Mesodermal cell (in vitro differentiated cells): ENCODE measurements around the gene CIPC.

ENCODE experiments used
- H3K27ac ChIP-seq: 2 replicates; pipeline ENCODE4 v1.7.0; 2013; ENCODE audit warnings: mild to moderate bottlenecking, low read depth, low read length, moderate library complexity; ENCODE audit not compliant: severe bottlenecking
- H3K36me3 ChIP-seq: 2 replicates; pipeline ENCODE4 v1.7.1; 2013; ENCODE audit warnings: mild to moderate bottlenecking, low read length, moderate library complexity; ENCODE audit not compliant: control insufficient read depth, insufficient read depth
- H3K4me1 ChIP-seq: one replicate; pipeline ENCODE4 v1.7.1; 2013; ENCODE audit warnings: mild to moderate bottlenecking, low read length; ENCODE audit not compliant: insufficient read depth, control insufficient read depth, poor library complexity, severe bottlenecking
- H3K4me3 ChIP-seq: 2 replicates; pipeline ENCODE4 v1.7.0; 2013; ENCODE audit warnings: low read length, control low read depth, mild to moderate bottlenecking; ENCODE audit not compliant: insufficient read depth, poor library complexity, severe bottlenecking; ENCODE audit errors: extremely low read depth
- H3K9me3 ChIP-seq: 2 replicates; pipeline ENCODE4 v1.7.1; 2013; ENCODE audit warnings: mild to moderate bottlenecking, low read length, moderate library complexity; ENCODE audit not compliant: control insufficient read depth
- WGBS, 2 experiments: methylation state at CpG; one replicate each; pipeline ENCODE4 v1.1.5; 2013; ENCODE audit warnings: missing lambda C conversion rate in 2 of 2; ENCODE audit not compliant: insufficient coverage in 2 of 2; 5-methylcytosine and 5-hydroxymethylcytosine counted together

The CIPC gene

GRCh38 chr14:77088219-77088618 lies 9.8 kb upstream of the CIPC start:
- peaks cover 17% of the 10 kb centered on the region for H3K4me1 ChIP-seq
- WGBS, 2 experiments, result 50 to 54% methylated on average over 2 to 3 of the region's 5 CpGs
- H3K9me3 ChIP-seq, result peaks cover 10% of the 10 kb centered on the region
- H3K4me3 ChIP-seq, result no peak overlapping the region
- H3K27ac ChIP-seq, result no peak overlapping the region
- no peaks in the 10 kb centered on the region for H3K36me3 ChIP-seq

- H3K4me1 ChIP-seq, result peaks cover 15% of the 10 kb centered on the region
- no peak overlapping the region for H3K27ac ChIP-seq
- 82 to 85% methylated on average over 2 of the region's 2 CpGs for WGBS, 2 experiments
- H3K4me3 ChIP-seq, result no peak overlapping the region
- no peaks in the 10 kb centered on the region for H3K36me3 ChIP-seq
- peaks cover 10% of the 10 kb centered on the region for H3K9me3 ChIP-seq
Measured at GRCh38 chr14:77088645-77089044, 9.4 kb upstream of the CIPC start.

- H3K27ac ChIP-seq, result no peak overlapping the region
- no peak overlapping the region for H3K4me3 ChIP-seq
- H3K4me1 ChIP-seq, result no peaks in the 10 kb centered on the region
- H3K36me3 ChIP-seq, result no peaks in the 10 kb centered on the region
- H3K9me3 ChIP-seq, result peaks cover 10% of the 10 kb centered on the region
Measured at GRCh38 chr14:77091518-77091917, 6.5 kb upstream of the CIPC start.

- WGBS, 2 experiments, result 94 to 100% methylated on average over 1 to 2 of the region's 3 CpGs
- Histone ChIP-seq H3K4me1 (peaks cover 5% of the 10 kb centered on the region), H3K9me3 (peaks cover 10% of the 10 kb centered on the region), H3K4me3 (no peak overlapping the region), H3K27ac (no peak overlapping the region), H3K36me3 (no peaks in the 10 kb centered on the region)
Measured at GRCh38 chr14:77092676-77093075, 5.4 kb upstream of the CIPC start.

GRCh38 chr14:77094672-77095284 lies 3.3 kb upstream of the CIPC start:
- H3K4me1 ChIP-seq, result peaks cover 12% of the 10 kb centered on the region
- WGBS, 2 experiments, result 0% methylated on average over 1 to 2 of the region's 8 CpGs
- H3K9me3 ChIP-seq, result peaks cover 10% of the 10 kb centered on the region
- no peaks in the 10 kb centered on the region for H3K36me3 ChIP-seq
- no peak overlapping the region for H3K27ac ChIP-seq
- no peak overlapping the region for H3K4me3 ChIP-seq

GRCh38 chr14:77097006-77097699 lies 905 bp upstream of the CIPC start:
- H3K4me1 ChIP-seq, result peaks cover 19% of the 10 kb centered on the region
- 12 to 13% methylated on average over 19 to 20 of the region's 20 CpGs for WGBS, 2 experiments
- no peaks in the 10 kb centered on the region for H3K36me3 ChIP-seq
- peak overlapping the region; percentile 82 for H3K4me3 ChIP-seq
- H3K9me3 ChIP-seq, result no peaks in the 10 kb centered on the region
- H3K27ac ChIP-seq, result peak overlapping the region; percentile 95

GRCh38 chr14:77098529-77099353 lies 683 bp downstream of the CIPC start:
- no peaks in the 10 kb centered on the region for H3K36me3 ChIP-seq
- H3K9me3 ChIP-seq, result no peaks in the 10 kb centered on the region
- H3K4me1 ChIP-seq, result peaks cover 19% of the 10 kb centered on the region
- 16 to 20% methylated on average over 18 to 21 of the region's 23 CpGs for WGBS, 2 experiments
- H3K4me3 ChIP-seq, result peak overlapping the region; percentile 82
- peak overlapping the region; percentile 81 for H3K27ac ChIP-seq

- H3K4me1 ChIP-seq, result peaks cover 20% of the 10 kb centered on the region
- H3K36me3 ChIP-seq, result no peaks in the 10 kb centered on the region
- H3K27ac ChIP-seq, result no peak overlapping the region
- peak overlapping the region; percentile 82 for H3K4me3 ChIP-seq
- no peaks in the 10 kb centered on the region for H3K9me3 ChIP-seq
- 63 to 84% methylated on average over 2 to 6 of the region's 7 CpGs for WGBS, 2 experiments
Measured at GRCh38 chr14:77099425-77100167, 1.5 kb downstream of the CIPC start.

- 83% methylated on average over 1 of the region's 3 CpGs for WGBS, 2 experiments
- H3K36me3 ChIP-seq, result peaks cover 6% of the 10 kb centered on the region
- no peak overlapping the region for H3K27ac ChIP-seq
- H3K9me3 ChIP-seq, result no peaks in the 10 kb centered on the region
- H3K4me1 ChIP-seq, result peaks cover 29% of the 10 kb centered on the region
- H3K4me3 ChIP-seq, result no peak overlapping the region
Measured at GRCh38 chr14:77100961-77101360, 2.9 kb downstream of the CIPC start.

- 94% methylated on average over 4 of the region's 4 CpGs; no CpG with 5 or more reads in 1 of the 2 experiments for WGBS, 2 experiments
- no peak overlapping the region for H3K4me3 ChIP-seq
- H3K36me3 ChIP-seq, result peaks cover 18% of the 10 kb centered on the region
- no peaks in the 10 kb centered on the region for H3K9me3 ChIP-seq
- H3K4me1 ChIP-seq, result peaks cover 24% of the 10 kb centered on the region
- H3K27ac ChIP-seq, result no peak overlapping the region
Measured at GRCh38 chr14:77102154-77102553, 4.1 kb downstream of the CIPC start.
